Activated T-helper 2 cell treated with anti-CD3 and anti-CD28 coated beads, Interferon-gamma antibody, Interleukin-2, Interleukin-4, amounts not matched to agents 10 μg/mL and 5 μg/mL and 100 μg/mL, durations not matched to agents 14 hours and 24 hours and 36 hours (primary cell): ENCODE measurements around the gene UBR3. TPM values are rescaled to one million over a fixed set of nuclear protein-coding genes. Genes with fewer than 3 reads are reported as not detected.

Experiments used
- DNase-seq: peaks from one replicate; pipeline ENCODE4 v3.0.0; 2021; ENCODE audit warnings: low spot score
- H3K27ac Mint-ChIP-seq: one replicate; pipeline ENCODE4 v1.8.0; 2021; ENCODE audit warnings: mixed read lengths
- H3K27me3 Mint-ChIP-seq: one replicate; pipeline ENCODE4 v1.8.0; 2021; ENCODE audit warnings: low read depth, mixed read lengths
- H3K36me3 Mint-ChIP-seq: one replicate; pipeline ENCODE4 v1.8.0; 2021; ENCODE audit warnings: low read depth, mixed read lengths
- H3K4me1 Mint-ChIP-seq: one replicate; pipeline ENCODE4 v1.8.0; 2021; ENCODE audit warnings: low read depth, mixed read lengths
- H3K4me3 Mint-ChIP-seq: one replicate; pipeline ENCODE4 v1.8.0; 2021; ENCODE audit warnings: low read depth, mild to moderate bottlenecking, moderate library complexity, mixed read lengths
- H3K9me3 Mint-ChIP-seq: one replicate; pipeline ENCODE4 v1.8.0; 2021; ENCODE audit warnings: mixed read lengths
- intact Hi-C: fragments of 100-400 bp; cut with micrococcal nuclease; formaldehyde crosslinking; loops from one replicate; pipeline ENCODE4 v1.15.1; 2023
- total RNA-seq: library from RNA; stranded (reverse); gene quantifications from 2 replicates; pipeline ENCODE4 v1.2.3, GENCODE V29; 2022

The UBR3 gene, protein sequence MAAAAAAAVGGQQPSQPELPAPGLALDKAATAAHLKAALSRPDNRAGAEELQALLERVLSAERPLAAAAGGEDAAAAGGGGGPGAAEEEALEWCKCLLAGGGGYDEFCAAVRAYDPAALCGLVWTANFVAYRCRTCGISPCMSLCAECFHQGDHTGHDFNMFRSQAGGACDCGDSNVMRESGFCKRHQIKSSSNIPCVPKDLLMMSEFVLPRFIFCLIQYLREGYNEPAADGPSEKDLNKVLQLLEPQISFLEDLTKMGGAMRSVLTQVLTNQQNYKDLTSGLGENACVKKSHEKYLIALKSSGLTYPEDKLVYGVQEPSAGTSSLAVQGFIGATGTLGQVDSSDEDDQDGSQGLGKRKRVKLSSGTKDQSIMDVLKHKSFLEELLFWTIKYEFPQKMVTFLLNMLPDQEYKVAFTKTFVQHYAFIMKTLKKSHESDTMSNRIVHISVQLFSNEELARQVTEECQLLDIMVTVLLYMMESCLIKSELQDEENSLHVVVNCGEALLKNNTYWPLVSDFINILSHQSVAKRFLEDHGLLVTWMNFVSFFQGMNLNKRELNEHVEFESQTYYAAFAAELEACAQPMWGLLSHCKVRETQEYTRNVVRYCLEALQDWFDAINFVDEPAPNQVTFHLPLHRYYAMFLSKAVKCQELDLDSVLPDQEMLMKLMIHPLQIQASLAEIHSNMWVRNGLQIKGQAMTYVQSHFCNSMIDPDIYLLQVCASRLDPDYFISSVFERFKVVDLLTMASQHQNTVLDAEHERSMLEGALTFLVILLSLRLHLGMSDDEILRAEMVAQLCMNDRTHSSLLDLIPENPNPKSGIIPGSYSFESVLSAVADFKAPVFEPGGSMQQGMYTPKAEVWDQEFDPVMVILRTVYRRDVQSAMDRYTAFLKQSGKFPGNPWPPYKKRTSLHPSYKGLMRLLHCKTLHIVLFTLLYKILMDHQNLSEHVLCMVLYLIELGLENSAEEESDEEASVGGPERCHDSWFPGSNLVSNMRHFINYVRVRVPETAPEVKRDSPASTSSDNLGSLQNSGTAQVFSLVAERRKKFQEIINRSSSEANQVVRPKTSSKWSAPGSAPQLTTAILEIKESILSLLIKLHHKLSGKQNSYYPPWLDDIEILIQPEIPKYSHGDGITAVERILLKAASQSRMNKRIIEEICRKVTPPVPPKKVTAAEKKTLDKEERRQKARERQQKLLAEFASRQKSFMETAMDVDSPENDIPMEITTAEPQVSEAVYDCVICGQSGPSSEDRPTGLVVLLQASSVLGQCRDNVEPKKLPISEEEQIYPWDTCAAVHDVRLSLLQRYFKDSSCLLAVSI (N-terminal part only)
- total RNA-seq = 29.3 and 30.7 TPM in 2 replicates

DNA sequence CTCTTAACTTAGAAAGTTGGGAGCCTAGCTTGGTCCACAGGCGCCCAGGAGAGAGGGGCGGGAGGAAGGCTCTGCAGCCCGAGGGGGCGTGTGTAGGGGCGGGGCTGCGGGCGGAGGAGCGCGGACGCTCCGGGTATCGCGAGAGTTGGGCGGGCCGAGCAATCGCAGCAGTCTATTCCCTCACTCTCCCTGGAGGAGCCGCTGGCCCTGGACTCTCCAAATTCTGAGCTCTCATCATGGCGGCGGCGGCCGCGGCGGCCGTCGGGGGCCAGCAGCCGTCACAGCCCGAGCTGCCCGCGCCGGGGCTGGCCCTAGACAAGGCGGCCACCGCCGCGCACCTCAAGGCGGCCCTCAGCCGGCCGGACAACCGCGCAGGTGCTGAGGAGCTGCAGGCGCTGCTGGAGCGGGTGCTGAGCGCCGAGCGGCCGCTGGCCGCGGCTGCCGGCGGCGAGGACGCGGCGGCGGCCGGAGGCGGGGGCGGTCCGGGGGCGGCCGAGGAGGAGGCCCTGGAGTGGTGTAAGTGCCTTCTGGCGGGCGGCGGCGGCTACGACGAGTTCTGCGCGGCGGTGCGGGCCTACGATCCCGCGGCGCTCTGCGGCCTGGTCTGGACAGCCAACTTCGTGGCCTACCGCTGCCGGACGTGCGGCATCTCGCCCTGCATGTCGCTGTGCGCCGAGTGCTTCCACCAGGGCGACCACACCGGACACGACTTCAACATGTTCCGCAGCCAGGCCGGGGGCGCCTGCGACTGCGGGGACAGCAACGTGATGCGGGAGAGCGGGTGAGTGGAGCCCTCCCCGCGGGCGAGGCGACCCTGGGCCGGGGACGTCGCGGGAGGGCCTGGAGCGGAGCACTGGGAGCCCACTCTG is at the start of gene UBR3:
Gene UBR3 (plus strand): TSS at position 183 of the 869 bp plus-strand sequence. CDS start 54 bp downstream, at position 237.
- H3K4me1 Mint-ChIP-seq = peaks cover 41% of the 10 kb centered on the region
- H3K9me3 Mint-ChIP-seq = no peaks in the 10 kb centered on the region
- H3K4me3 Mint-ChIP-seq = peak within 1 kb of the TSS; percentile 99
- intact Hi-C loops = loop anchor here (1.0 to 10.0 kb wide), 4 partner anchors 133 to 1097 kb away; partner anchors contain the start of genes BBS5, CFAP210, FASTKD1 and GORASP2
- peak; percentile 89 for DNase-seq
- H3K27ac Mint-ChIP-seq = peak within 1 kb of the TSS; percentile 93
- peaks cover 35% of the 10 kb centered on the region for H3K36me3 Mint-ChIP-seq
- no peaks in the 10 kb centered on the region for H3K27me3 Mint-ChIP-seq

DNA sequence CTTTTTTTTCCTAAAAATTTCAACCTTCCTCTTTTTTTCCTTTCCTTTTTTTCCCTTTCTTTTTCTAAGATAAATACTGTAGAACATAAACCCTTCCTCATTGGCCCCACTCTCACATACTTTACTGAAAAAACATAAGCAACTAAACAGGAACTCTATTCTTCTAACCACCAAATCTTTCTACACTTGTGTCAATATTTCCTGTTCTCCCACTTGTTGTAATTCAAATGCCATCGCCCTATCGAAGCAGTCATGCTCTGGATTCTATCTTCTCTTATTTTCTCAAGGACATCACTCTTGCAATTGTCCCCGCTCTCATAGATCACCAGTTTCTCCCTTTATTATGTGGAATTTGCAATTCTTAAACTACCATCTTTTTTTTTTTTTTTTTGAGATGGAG is 48.8 kb upstream of the UBR3 start:
- no peak overlapping the region for H3K27ac Mint-ChIP-seq
- no peaks in the 10 kb centered on the region for H3K36me3 Mint-ChIP-seq
- H3K4me3 Mint-ChIP-seq = no peak overlapping the region
- peaks cover 4% of the 10 kb centered on the region for H3K27me3 Mint-ChIP-seq
- intact Hi-C loops = no loop called here
- no peak for DNase-seq
- H3K9me3 Mint-ChIP-seq = no peaks in the 10 kb centered on the region
- peaks cover 7% of the 10 kb centered on the region for H3K4me1 Mint-ChIP-seq

DNA sequence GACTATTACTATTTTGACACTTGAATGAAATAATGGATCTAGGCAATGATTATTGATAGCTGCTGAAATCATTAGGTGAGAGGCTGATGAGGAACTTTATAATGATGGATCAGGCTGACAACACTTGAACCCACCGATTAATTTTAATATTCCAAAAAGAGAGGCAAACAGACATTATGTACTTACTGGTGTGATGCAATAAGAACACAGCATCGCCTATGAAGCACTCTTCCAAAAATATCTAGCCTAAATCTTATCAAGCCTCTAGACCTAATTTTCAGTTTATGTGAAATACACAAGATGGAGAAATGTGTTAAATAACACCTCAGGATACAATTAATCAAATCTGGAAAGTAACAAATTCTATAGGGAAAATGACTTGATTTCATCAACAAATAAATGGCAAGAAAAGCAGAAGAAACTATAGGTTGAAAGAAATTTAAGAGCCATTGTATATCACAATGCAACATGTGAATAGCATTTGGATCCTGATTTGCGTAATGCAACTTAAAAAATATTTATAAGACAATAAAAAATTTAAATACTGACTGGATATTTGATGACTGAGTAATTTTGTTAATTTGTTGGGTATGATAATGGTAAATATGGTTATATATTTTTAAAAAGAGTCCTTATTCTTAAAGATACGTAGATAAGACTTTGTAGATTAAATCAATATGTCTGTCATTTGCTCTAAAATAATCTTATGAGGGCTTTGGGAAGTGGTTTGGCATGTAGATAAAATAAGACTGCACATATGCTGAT is 45.8 kb upstream of the UBR3 start:
- Mint-ChIP-seq H3K27ac (no peak overlapping the region), H3K36me3 (no peaks in the 10 kb centered on the region), H3K4me3 (no peak overlapping the region), H3K27me3 (peaks cover 4% of the 10 kb centered on the region), H3K4me1 (peaks cover 4% of the 10 kb centered on the region), H3K9me3 (no peaks in the 10 kb centered on the region)
- DNase-seq = no peak
- intact Hi-C loops = no loop called here

DNA sequence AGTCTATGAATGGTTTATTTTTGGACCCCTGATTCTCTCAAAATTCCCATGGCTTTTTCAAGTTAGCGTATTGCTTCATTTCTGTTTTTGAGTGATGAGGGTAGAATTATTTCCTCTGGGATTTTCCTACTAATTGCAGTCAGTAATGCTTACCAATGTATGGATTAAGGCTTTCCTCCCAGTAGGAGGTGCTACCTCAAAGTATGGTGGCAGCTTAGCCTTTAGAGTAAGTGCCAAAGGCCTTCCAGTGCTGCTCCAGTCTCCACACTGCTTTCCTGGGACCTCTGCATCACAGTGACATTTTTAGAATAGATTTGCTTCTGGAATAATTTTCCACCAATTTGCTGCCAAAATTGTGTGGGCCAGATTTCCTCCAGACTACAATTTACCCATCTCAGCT is 44.7 kb upstream of the UBR3 start:
- Mint-ChIP-seq H3K9me3 (no peaks in the 10 kb centered on the region), H3K27me3 (peaks cover 5% of the 10 kb centered on the region), H3K4me3 (no peak overlapping the region), H3K27ac (no peak overlapping the region), H3K36me3 (no peaks in the 10 kb centered on the region), H3K4me1 (peaks cover 4% of the 10 kb centered on the region)
- intact Hi-C loops = no loop called here
- DNase-seq = no peak

DNA sequence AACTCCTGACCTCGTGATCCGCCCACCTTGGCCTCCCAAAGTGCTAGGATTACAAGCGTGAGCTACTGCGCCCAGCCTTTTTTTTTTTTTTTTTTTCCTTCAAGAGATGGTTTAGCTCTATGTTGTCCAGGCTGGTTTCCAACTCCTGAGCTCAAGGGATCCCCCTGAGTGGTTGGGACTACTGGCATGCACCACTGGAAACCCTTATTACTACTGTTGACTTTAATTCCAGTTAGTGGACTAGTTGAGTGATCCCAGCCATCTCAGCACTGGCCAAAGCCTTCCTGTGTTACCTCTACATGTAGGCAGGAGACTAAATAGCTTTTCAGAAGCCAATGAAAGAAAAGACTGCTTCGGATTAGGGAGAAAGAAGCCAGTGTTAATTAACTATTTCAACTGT is 36.7 kb upstream of the UBR3 start:
- Mint-ChIP-seq H3K4me1 (peaks cover 5% of the 10 kb centered on the region), H3K36me3 (no peaks in the 10 kb centered on the region), H3K27me3 (peaks cover 30% of the 10 kb centered on the region), H3K27ac (no peak overlapping the region), H3K4me3 (no peak overlapping the region), H3K9me3 (no peaks in the 10 kb centered on the region)
- intact Hi-C loops = loop anchor here (10.0 kb wide), 1 partner anchor 426 kb away; the partner anchor contains the start of gene LRP2
- no peak for DNase-seq

DNA sequence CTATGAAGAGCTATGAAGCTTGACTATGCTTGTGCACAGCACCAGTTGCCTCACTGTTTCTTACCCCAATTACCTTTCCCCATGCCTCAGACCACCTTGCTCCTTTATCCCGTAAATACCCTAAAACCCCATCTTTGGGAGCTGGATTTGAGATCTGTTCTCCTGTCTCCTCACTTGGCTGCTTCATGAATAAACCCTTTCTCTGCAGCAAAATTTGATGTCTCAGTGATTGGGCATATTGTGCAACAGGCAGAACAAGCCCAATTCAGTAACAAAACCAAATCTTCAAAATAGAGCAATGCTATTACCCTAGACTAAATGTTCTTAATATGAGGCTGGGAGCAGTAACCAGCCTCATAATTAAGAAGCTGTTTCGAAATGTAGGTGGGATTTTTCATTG is 32.1 kb upstream of the UBR3 start:
- no peak overlapping the region for H3K27ac Mint-ChIP-seq
- H3K4me1 Mint-ChIP-seq = peaks cover 6% of the 10 kb centered on the region
- peaks cover 4% of the 10 kb centered on the region for H3K36me3 Mint-ChIP-seq
- H3K4me3 Mint-ChIP-seq = no peak overlapping the region
- H3K9me3 Mint-ChIP-seq = no peaks in the 10 kb centered on the region
- peaks cover 8% of the 10 kb centered on the region for H3K27me3 Mint-ChIP-seq
- DNase-seq = no peak
- intact Hi-C loops = loop anchor here (10.0 kb wide), 1 partner anchor 430 kb away; the partner anchor contains the start of gene LRP2

DNA sequence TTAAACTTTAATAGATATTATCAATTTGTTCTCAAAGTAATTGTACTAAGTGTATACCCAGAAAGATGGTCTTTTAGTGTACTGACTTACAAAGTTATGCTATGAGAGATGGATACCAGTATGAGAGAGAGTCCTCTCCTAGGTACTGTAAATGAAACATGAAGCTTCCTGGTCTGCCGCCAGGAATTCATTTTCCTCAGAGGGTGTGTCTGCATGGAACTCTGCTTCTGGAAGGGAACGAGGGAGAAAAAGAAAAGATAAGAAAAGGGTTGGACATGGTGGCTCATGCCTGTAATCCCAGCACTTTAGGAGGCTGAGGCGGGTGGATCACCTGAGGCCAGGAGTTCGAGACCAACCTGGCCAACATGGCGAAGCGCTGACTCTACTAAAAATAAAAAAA is 30.8 kb upstream of the UBR3 start:
- H3K9me3 Mint-ChIP-seq = no peaks in the 10 kb centered on the region
- intact Hi-C loops = loop anchor here (10.0 kb wide), 1 partner anchor 432 kb away; the partner anchor contains the start of gene LRP2
- H3K27me3 Mint-ChIP-seq = peaks cover 8% of the 10 kb centered on the region
- peaks cover 9% of the 10 kb centered on the region for H3K4me1 Mint-ChIP-seq
- DNase-seq = no peak
- peaks cover 10% of the 10 kb centered on the region for H3K36me3 Mint-ChIP-seq
- no peak overlapping the region for H3K27ac Mint-ChIP-seq
- H3K4me3 Mint-ChIP-seq = no peak overlapping the region

DNA sequence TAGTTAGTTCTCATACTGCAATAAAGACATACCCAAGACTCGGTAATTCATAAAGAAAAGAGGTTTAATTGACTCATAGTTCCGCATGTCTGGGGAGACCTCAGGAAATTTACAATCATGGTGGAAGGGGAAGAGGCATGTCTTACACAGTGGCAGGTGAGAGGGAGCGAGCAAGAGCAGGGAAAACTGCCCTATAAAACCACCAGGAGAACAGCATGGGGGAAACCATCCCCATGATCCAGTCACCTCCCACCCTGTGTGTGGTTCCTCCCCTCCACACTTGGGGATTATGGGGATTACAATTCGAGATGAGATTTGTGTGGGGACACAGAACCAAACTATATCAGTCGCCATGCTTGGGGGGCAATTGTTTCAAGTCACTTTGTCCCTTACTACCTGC is 29.7 kb upstream of the UBR3 start:
- peaks cover 19% of the 10 kb centered on the region for H3K36me3 Mint-ChIP-seq
- H3K27ac Mint-ChIP-seq = no peak overlapping the region
- H3K4me3 Mint-ChIP-seq = peak overlapping the region; percentile 58
- no peak for DNase-seq
- intact Hi-C loops = loop anchor here (10.0 kb wide), 1 partner anchor 433 kb away; the partner anchor contains the start of gene LRP2
- H3K9me3 Mint-ChIP-seq = no peaks in the 10 kb centered on the region
- H3K4me1 Mint-ChIP-seq = peaks cover 12% of the 10 kb centered on the region
- H3K27me3 Mint-ChIP-seq = peaks cover 6% of the 10 kb centered on the region

DNA sequence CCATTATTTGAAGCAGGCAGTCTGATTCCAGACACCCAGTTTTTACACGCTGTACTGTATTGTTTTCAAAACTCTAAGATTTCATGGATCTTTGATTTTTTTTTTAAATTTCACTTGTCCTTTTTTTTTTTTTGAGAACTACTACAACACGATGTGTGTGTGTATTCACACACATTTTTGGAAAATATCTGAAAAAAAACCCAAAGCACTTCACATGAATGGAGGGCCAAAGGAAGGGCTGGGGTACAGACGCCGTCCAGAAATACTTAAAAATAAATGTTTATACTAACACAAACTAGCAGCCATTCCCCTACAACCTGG is 28.9 kb upstream of the UBR3 start:
- intact Hi-C loops = loop anchor here (2.0 to 10.0 kb wide), 2 partner anchors 116 to 434 kb away; partner anchors contain the start of gene LRP2
- Mint-ChIP-seq H3K27ac (peak overlapping the region; percentile 76), H3K4me3 (peak overlapping the region; percentile 70), H3K4me1 (peaks cover 12% of the 10 kb centered on the region), H3K9me3 (no peaks in the 10 kb centered on the region), H3K36me3 (peaks cover 25% of the 10 kb centered on the region), H3K27me3 (peaks cover 6% of the 10 kb centered on the region)
- no peak for DNase-seq

DNA sequence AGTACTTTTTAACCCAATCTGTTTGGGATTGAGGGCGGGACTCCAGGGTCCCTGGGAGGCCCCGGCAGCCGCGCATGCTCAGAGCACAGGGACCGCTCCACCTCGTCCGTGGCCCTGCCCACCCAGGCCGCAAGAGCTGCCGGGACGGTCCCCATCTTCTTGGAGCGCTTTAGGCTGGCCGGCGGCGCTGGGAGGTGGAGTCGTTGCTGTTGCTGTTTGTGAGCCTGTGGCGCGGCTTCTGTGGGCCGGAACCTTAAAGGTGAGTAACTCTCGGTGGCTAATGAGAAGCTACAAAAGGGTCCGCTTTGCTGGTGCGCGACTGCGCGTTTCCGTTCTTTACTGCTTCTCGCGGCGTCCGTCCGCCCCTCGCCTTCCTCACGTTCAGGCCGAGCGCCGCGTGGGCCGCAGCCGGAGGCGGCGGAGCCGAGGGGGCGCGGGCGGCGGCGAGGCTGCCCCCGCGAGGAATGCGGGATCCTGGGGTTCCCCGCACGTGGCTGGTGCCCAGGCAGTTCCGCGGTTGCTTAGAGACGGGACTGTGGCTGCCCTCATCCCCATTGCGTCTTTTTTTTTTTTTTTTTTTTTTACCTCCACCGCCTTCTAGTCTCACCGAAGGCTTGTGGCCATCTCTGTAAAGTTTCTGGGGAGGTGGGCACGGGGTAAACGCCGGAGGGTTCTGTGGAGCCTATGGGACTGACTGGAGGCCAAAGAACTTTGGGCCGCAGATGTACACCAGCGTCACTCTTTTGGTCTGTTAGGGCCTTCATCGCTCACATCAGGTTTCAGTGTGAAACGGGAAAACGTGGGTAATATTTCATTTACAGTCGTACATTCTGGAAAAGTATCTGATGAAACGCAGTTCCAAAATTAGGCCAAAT is 28.3 kb upstream of the UBR3 start, which contains the start of gene SSB:
Gene SSB (plus strand): TSS at position 154 of the 875 bp plus-strand sequence. CDS start 2,090 bp downstream, outside the sequence.
- intact Hi-C loops = loop anchor here (1.0 to 10.0 kb wide), 4 partner anchors 25 to 434 kb away; partner anchors contain the start of genes FASTKD1, LRP2 and METTL5
- H3K27ac Mint-ChIP-seq = peak within 1 kb of the TSS; percentile 85
- H3K4me3 Mint-ChIP-seq = peak within 1 kb of the TSS; percentile 86
- H3K9me3 Mint-ChIP-seq = no peaks in the 10 kb centered on the region
- DNase-seq = peak; percentile 88
- H3K27me3 Mint-ChIP-seq = peaks cover 3% of the 10 kb centered on the region
- H3K36me3 Mint-ChIP-seq = peaks cover 25% of the 10 kb centered on the region
- H3K4me1 Mint-ChIP-seq = peaks cover 12% of the 10 kb centered on the region
